Neural crest cell (in vitro differentiated cells): ENCODE measurements around the gene CDC42BPA. TPM values are rescaled to one million over a fixed set of nuclear protein-coding genes. Genes with fewer than 3 reads are reported as not detected.

Experiments
- DNase-seq: peaks from one replicate; pipeline ENCODE4 v3.0.0; 2021; ENCODE audit warnings: low read depth, mixed read lengths, low spot score
- H3K27ac Mint-ChIP-seq: one replicate; pipeline ENCODE4 v1.8.0; 2021; ENCODE audit warnings: mild to moderate bottlenecking, mixed read lengths; ENCODE audit not compliant: unreplicated experiment
- H3K27me3 Mint-ChIP-seq: 2 replicates; pipeline ENCODE4 v1.8.0; 2021; ENCODE audit warnings: low read depth, mild to moderate bottlenecking, mixed read lengths
- H3K36me3 Mint-ChIP-seq: 2 replicates; pipeline ENCODE4 v1.8.0; 2021; ENCODE audit warnings: low read depth, mild to moderate bottlenecking, mixed read lengths
- H3K4me1 Mint-ChIP-seq: 2 replicates; pipeline ENCODE4 v1.8.0; 2021; ENCODE audit warnings: mixed read lengths
- H3K4me3 Mint-ChIP-seq: one replicate; pipeline ENCODE4 v1.8.0; 2021; ENCODE audit warnings: mild to moderate bottlenecking, mixed read lengths
- H3K9me3 Mint-ChIP-seq: 2 replicates; pipeline ENCODE4 v1.8.0; 2021; ENCODE audit warnings: mixed read lengths
- CTCF ChIP-seq: fragments of 200-600 bp; sonication (generic); conservative IDR thresholded peaks from 2 replicates; pipeline ENCODE4 v1.5.0; 2021; ENCODE audit warnings: antibody characterized with exemption, mild to moderate bottlenecking
- total RNA-seq: library from RNA; stranded (reverse); gene quantifications from 2 replicates; pipeline ENCODE4 v1.2.1, GENCODE V29; 2021

Gene CDC42BPA
- total RNA-seq, 1 donor from 2014 or later: 35.6 TPM

- DNase-seq: no peak
- Mint-ChIP-seq H3K27ac (no peak overlapping the region), H3K36me3 (peaks cover 9% of the 10 kb centered on the region), H3K4me3 (no peak overlapping the region), H3K4me1 (no peaks in the 10 kb centered on the region), H3K9me3 (peaks cover 4% of the 10 kb centered on the region), H3K27me3 (no peaks in the 10 kb centered on the region)
- TF ChIP-seq CTCF: no peak
Observed at GRCh38 chr1:227210604-227211003, 107.7 kb downstream of the CDC42BPA start.

GRCh38 chr1:227197064-227197463, 121.2 kb downstream of the CDC42BPA start:
- DNase-seq: no peak
- no peak overlapping the region for H3K4me3 Mint-ChIP-seq

GRCh38 chr1:227192163-227192562, 126.1 kb downstream of the CDC42BPA start:
- H3K4me3 Mint-ChIP-seq: no peak overlapping the region
- no peak overlapping the region for H3K27ac Mint-ChIP-seq
- peaks cover 21% of the 10 kb centered on the region for H3K36me3 Mint-ChIP-seq
- no peaks in the 10 kb centered on the region for H3K4me1 Mint-ChIP-seq
- no peaks in the 10 kb centered on the region for H3K27me3 Mint-ChIP-seq
- no peak for DNase-seq
- H3K9me3 Mint-ChIP-seq: no peaks in the 10 kb centered on the region
- no peak for TF ChIP-seq CTCF

More at GRCh38 chr1:227197064-227197463, 121.2 kb downstream of the CDC42BPA start:
- Mint-ChIP-seq H3K27me3 (no peaks in the 10 kb centered on the region), H3K36me3 (peaks cover 13% of the 10 kb centered on the region), H3K27ac (no peak overlapping the region), H3K4me1 (no peaks in the 10 kb centered on the region), H3K9me3 (no peaks in the 10 kb centered on the region)
- TF ChIP-seq CTCF: no peak

DNA sequence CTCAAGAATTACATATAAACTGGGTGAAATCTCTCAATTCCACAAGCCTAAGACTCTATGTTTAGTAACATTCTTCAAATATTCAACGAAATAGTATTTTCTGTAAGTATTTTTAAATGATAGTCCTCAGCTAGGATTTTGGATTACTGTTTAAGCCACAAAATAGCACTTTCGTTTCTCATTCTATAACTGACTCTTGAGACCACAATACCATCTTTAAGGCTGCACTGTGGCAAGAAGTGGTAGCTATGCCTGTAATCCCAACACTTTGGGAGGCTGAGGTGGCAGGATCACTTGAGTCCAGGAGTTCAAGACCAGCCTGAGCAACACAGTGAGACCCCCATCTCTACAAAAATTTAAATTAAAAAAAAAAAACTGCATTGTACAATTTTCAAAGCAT, 126.7 kb downstream of the CDC42BPA start:
- no peaks in the 10 kb centered on the region for H3K27me3 Mint-ChIP-seq
- no peak overlapping the region for H3K4me3 Mint-ChIP-seq
- no peaks in the 10 kb centered on the region for H3K4me1 Mint-ChIP-seq
- no peak overlapping the region for H3K27ac Mint-ChIP-seq
- TF ChIP-seq CTCF: no peak
- peaks cover 21% of the 10 kb centered on the region for H3K36me3 Mint-ChIP-seq
- DNase-seq: no peak
- H3K9me3 Mint-ChIP-seq: no peaks in the 10 kb centered on the region

GRCh38 chr1:227190321-227190720, 128.0 kb downstream of the CDC42BPA start:
- Mint-ChIP-seq H3K36me3 (peaks cover 23% of the 10 kb centered on the region), H3K4me3 (no peak overlapping the region), H3K9me3 (peaks cover 2% of the 10 kb centered on the region), H3K27ac (no peak overlapping the region), H3K27me3 (no peaks in the 10 kb centered on the region), H3K4me1 (no peaks in the 10 kb centered on the region)
- DNase-seq: no peak
- TF ChIP-seq CTCF: no peak

- Mint-ChIP-seq H3K27me3 (no peaks in the 10 kb centered on the region), H3K4me3 (no peak overlapping the region), H3K9me3 (peaks cover 7% of the 10 kb centered on the region), H3K36me3 (peaks cover 18% of the 10 kb centered on the region), H3K4me1 (no peaks in the 10 kb centered on the region), H3K27ac (no peak overlapping the region)
- no peak for DNase-seq
- no peak for TF ChIP-seq CTCF
Observed at GRCh38 chr1:227185291-227185690, 133.0 kb downstream of the CDC42BPA start.
